ENCODE measurements around the gene ZBTB48. TPM values are rescaled to one million over a fixed set of nuclear protein-coding genes. Genes with fewer than 3 reads are reported as not detected.
A peak's percentile ranks its signal among the peaks of the same experiment; 100 is the strongest.

Gene ZBTB48
- total RNA-seq, 1 experiment from 2014 or later, result 41.9 TPM

- no peaks in the 10 kb centered on the region for H4K20me1 ChIP-seq (ENCODE audit: insufficient read depth)
- H3K4me2 ChIP-seq (ENCODE audit: low read length), result no peak overlapping the region
- H3K27ac ChIP-seq (ENCODE audit: low read depth, low read length), result no peak overlapping the region
Measured at GRCh38 chr1:6588128-6588892, 8.5 kb downstream of the ZBTB48 start.

DNA sequence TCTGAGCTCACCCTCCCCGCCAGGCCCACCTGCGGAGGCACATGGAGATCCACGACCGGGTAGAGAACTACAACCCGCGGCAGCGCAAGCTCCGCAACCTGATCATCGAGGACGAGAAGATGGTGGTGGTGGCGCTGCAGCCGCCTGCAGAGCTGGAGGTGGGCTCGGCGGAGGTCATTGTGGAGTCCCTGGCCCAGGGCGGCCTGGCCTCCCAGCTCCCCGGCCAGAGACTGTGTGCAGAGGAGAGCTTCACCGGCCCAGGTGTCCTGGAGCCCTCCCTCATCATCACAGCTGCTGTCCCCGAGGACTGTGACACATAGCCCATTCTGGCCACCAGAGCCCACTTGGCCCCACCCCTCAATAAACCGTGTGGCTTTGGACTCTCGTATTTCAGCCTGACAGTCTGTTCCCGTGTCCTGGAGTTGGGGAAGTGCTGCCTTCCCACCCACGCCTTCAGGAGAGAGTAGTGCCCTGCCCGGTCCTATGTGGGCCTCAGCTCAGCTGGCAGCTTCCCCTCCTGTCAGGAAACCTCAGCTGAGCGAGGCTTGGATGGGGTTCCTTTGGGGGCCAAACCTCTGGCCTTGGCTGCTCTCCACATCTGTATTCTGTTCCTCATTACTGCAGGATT lies 9.2 kb downstream of the ZBTB48 start:
- BruUV-seq (replicated peaks), result no TSS peak
- POLR2A ChIA-PET, result interaction anchor here (1.1 kb wide), 1 partner anchor 9 kb away, joined by 3 read pairs; the partner anchor contains the start of gene ZBTB48
- H3K36me3 ChIP-seq (ENCODE audit: control insufficient read depth in 1 of 2, insufficient read depth in 2 of 2, low read length in 2 of 2), result peaks cover 9 to 36% of the 10 kb centered on the region in 2 experiments; a peak in 3 of 4 replicates

More at GRCh38 chr1:6588128-6588892, 8.5 kb downstream of the ZBTB48 start:
- peaks cover 13% of the 10 kb centered on the region; the same call in 1 of the 2 replicates for H3K79me2 ChIP-seq (ENCODE audit: insufficient read depth, low read length)
- intact Hi-C loops (cut with micrococcal nuclease), result no loop called here
- H2AFZ ChIP-seq (ENCODE audit: low read depth, low read length, poor library complexity, severe bottlenecking), result no peak overlapping the region
- no peaks in the 10 kb centered on the region for H3K9me3 ChIP-seq (ENCODE audit: control insufficient read depth in 1 of 2, insufficient read depth in 1 of 2, low read depth in 1 of 2, low read length in 2 of 2)
- CTCF ChIA-PET, result no interaction called here
- H3K4me3 ChIP-seq (replicated peaks in 1 of 2; ENCODE audit: low read depth in 1 of 2, low read length in 2 of 2), result no peak overlapping the region
- H3K36me3 ChIP-seq (ENCODE audit: control insufficient read depth in 1 of 2, insufficient read depth in 2 of 2, low read length in 2 of 2), result peaks cover 9 to 29% of the 10 kb centered on the region in 2 experiments; a peak in 3 of 4 replicates
- DNase-seq (ENCODE audit: low read depth, low spot score), result no peak
- POLR2A ChIA-PET, result no interaction called here
- TF ChIP-seq, protein P1, sequence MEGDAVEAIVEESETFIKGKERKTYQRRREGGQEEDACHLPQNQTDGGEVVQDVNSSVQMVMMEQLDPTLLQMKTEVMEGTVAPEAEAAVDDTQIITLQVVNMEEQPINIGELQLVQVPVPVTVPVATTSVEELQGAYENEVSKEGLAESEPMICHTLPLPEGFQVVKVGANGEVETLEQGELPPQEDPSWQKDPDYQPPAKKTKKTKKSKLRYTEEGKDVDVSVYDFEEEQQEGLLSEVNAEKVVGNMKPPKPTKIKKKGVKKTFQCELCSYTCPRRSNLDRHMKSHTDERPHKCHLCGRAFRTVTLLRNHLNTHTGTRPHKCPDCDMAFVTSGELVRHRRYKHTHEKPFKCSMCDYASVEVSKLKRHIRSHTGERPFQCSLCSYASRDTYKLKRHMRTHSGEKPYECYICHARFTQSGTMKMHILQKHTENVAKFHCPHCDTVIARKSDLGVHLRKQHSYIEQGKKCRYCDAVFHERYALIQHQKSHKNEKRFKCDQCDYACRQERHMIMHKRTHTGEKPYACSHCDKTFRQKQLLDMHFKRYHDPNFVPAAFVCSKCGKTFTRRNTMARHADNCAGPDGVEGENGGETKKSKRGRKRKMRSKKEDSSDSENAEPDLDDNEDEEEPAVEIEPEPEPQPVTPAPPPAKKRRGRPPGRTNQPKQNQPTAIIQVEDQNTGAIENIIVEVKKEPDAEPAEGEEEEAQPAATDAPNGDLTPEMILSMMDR (IDR thresholded peaks at IDR 0.05 in 2 of 3, conservative IDR thresholded peaks at IDR 0.05 in 1 of 3; ENCODE audit: borderline replicate concordance in 1 of 3, insufficient read depth in 1 of 3, low read depth in 2 of 3, low read length in 2 of 3), result no peak
- peak; percentile 0; the same call in 1 of the 2 replicates for TF ChIP-seq POLR2AphosphoS5 (IDR thresholded peaks at IDR 0.05; ENCODE audit: low read depth, low read length)
- H3K9ac ChIP-seq (ENCODE audit: low read length), result no peak overlapping the region
- no peaks in the 10 kb centered on the region for H3K4me1 ChIP-seq (ENCODE audit: control insufficient read depth in 1 of 2, insufficient read depth in 2 of 2, low read length in 2 of 2)
- no TSS peak for BruUV-seq (replicated peaks)
- ATAC-seq, result no peak
- H3K9me2 ChIP-seq (ENCODE audit: insufficient read depth), result no peaks in the 10 kb centered on the region
- RAD21 ChIA-PET (ENCODE audit: low non-redundant PET in 1 of 2, low total read pairs in 2 of 2, uncharacterized antibody in 2 of 2, unreplicated experiment in 2 of 2), result no interaction called here
- H3K27me3 ChIP-seq (ENCODE audit: insufficient read depth, low read length), result no peaks in the 10 kb centered on the region

More for the DNA sequence above, 9.2 kb downstream of the ZBTB48 start:
- no peak for DNase-seq (ENCODE audit: low read depth, low spot score)
- no peak overlapping the region for H2AFZ ChIP-seq (ENCODE audit: low read depth, low read length, poor library complexity, severe bottlenecking)
- no peaks in the 10 kb centered on the region for H3K27me3 ChIP-seq (ENCODE audit: insufficient read depth, low read length)
- intact Hi-C loops (cut with micrococcal nuclease), result no loop called here
- H3K4me3 ChIP-seq (replicated peaks in 1 of 2; ENCODE audit: low read depth in 1 of 2, low read length in 2 of 2), result no peak overlapping the region
- no peaks in the 10 kb centered on the region for H3K9me3 ChIP-seq (ENCODE audit: control insufficient read depth in 1 of 2, insufficient read depth in 1 of 2, low read depth in 1 of 2, low read length in 2 of 2)
- CTCF ChIA-PET, result no interaction called here
- no peak overlapping the region for H3K4me2 ChIP-seq (ENCODE audit: low read length)
- H3K79me2 ChIP-seq (ENCODE audit: insufficient read depth, low read length), result peaks cover 19% of the 10 kb centered on the region; the same call in 1 of the 2 replicates
- no peak overlapping the region for H3K9ac ChIP-seq (ENCODE audit: low read length)
- no peaks in the 10 kb centered on the region for H3K4me1 ChIP-seq (ENCODE audit: control insufficient read depth in 1 of 2, insufficient read depth in 2 of 2, low read length in 2 of 2)
- H3K9me2 ChIP-seq (ENCODE audit: insufficient read depth), result no peaks in the 10 kb centered on the region
- TF ChIP-seq, protein P2, sequence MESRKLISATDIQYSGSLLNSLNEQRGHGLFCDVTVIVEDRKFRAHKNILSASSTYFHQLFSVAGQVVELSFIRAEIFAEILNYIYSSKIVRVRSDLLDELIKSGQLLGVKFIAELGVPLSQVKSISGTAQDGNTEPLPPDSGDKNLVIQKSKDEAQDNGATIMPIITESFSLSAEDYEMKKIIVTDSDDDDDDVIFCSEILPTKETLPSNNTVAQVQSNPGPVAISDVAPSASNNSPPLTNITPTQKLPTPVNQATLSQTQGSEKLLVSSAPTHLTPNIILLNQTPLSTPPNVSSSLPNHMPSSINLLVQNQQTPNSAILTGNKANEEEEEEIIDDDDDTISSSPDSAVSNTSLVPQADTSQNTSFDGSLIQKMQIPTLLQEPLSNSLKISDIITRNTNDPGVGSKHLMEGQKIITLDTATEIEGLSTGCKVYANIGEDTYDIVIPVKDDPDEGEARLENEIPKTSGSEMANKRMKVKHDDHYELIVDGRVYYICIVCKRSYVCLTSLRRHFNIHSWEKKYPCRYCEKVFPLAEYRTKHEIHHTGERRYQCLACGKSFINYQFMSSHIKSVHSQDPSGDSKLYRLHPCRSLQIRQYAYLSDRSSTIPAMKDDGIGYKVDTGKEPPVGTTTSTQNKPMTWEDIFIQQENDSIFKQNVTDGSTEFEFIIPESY (IDR thresholded peaks at IDR 0.05; ENCODE audit: extremely low read depth, insufficient replicate concordance, low read length), result no peak
- TF ChIP-seq ZNF274 (IDR thresholded peaks at IDR 0.05; ENCODE audit: low read depth, low read length) (no peak), TCF7L2 (IDR thresholded peaks at IDR 0.05; ENCODE audit: borderline replicate concordance, extremely low read depth, insufficient read depth, insufficient read length) (no peak)
- TF ChIP-seq, protein P3, sequence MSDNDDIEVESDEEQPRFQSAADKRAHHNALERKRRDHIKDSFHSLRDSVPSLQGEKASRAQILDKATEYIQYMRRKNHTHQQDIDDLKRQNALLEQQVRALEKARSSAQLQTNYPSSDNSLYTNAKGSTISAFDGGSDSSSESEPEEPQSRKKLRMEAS (IDR thresholded peaks at IDR 0.05), result no peak
- RAD21 ChIA-PET (ENCODE audit: low non-redundant PET in 1 of 2, low total read pairs in 2 of 2, uncharacterized antibody in 2 of 2, unreplicated experiment in 2 of 2), result no interaction called here
- peak; percentile 10; the same call in 1 of the 2 replicates for ATAC-seq
- H3K27ac ChIP-seq (ENCODE audit: low read depth, low read length), result no peak overlapping the region
- H4K20me1 ChIP-seq (ENCODE audit: insufficient read depth), result no peaks in the 10 kb centered on the region

All from HCT116 (cell line).